ENCODE measurements around the gene STX18. TPM values are rescaled to one million over a fixed set of nuclear protein-coding genes. Genes with fewer than 3 reads are reported as not detected.

STX18 gene
- total RNA-seq, 1 donor from 2014 or later = 17.2 TPM

- no peak for DNase-seq (ENCODE audit: low spot score)
- intact Hi-C loops (cut with DNase I) = no loop called here
Observed at GRCh38 chr4:4459181-4459580, 82.7 kb downstream of the STX18 start.

DNA sequence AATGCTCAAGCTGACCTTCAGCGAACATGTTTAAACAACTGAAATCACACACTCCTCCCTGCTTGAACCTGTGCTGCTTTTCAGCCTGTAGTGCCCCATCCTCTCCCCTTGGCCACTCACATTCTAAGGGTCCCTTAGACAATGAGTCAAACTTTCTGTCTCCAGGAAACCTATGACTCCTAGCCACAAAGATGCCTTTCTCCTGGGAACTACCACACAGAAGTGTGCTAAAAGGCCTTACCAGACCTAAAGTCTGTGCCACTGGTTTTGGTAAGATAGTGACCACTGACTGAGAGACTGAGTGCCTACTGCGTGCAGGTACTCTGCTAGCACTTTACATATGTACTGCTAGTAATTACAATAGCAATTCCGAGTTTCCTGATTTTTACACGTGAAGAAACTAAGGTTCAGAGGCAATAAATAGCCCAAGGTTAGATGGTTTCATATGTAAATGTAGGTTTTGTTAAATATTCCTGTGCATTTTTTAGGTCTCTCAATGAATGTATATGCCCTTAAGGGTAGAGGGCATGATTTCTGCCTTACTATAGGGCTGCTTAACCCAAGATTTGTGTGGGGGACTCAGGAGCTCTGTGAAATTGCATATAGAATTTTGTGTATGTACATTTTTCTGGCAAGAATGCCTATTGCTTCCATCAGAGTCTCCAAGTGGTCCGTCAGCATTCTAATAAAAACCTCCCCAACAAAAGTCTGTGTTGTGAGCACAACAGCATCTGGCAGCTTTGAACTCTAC lies 83.9 kb downstream of the STX18 start:
- DNase-seq (ENCODE audit: low spot score) = no peak
- intact Hi-C loops (cut with DNase I) = no loop called here

DNA sequence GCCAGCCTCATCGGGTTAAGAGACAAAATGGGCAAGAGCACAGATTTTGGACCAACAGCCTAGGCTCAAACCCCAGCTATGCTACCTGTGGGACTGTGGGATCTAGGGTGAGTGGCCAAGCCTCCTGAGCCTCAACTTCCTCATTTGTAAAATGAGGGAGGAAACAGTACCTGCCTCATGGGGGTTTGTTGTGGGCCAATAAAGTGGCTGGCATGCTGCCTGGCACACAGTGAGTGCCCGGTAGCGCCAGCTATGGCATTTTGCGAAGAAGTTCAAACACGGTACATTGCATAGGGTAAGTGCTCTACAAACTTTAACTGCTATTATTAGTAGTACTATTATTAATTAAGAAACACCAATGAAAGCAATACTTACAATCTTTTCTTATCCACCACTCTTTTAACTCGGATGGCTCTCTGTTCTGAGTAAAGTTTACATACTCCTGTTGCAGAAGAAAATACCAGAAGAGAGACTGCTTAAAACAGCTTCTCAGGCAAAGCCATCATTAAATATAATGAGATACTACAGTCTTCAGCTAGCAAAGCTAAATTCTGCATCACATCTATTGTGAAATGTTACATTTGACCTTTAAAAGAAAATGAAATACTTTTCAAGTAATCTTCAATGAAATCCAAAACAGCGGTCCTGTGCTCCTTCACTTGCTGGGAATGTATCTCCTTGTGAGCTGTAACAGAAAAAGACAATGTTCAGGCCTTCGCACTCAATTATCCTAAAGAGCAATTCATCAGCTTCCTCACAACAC lies 84.9 kb downstream of the STX18 start:
- intact Hi-C loops (cut with DNase I) = no loop called here
- DNase-seq (ENCODE audit: low spot score) = no peak

- intact Hi-C loops (cut with DNase I) = no loop called here
- no peak for DNase-seq (ENCODE audit: low spot score)
Observed at GRCh38 chr4:4456351-4456750, 85.5 kb downstream of the STX18 start.

GRCh38 chr4:4455210-4455865 lies 86.5 kb downstream of the STX18 start:
- intact Hi-C loops (cut with DNase I) = no loop called here
- DNase-seq (ENCODE audit: low spot score) = no peak

- intact Hi-C loops (cut with DNase I) = no loop called here
- no peak for DNase-seq (ENCODE audit: low spot score)
Observed at GRCh38 chr4:4446434-4446833, 95.4 kb downstream of the STX18 start.

GRCh38 chr4:4443821-4444220 lies 98.0 kb downstream of the STX18 start:
- no peak for DNase-seq (ENCODE audit: low spot score)
- intact Hi-C loops (cut with DNase I) = no loop called here

GRCh38 chr4:4440333-4441061 lies 101.4 kb downstream of the STX18 start:
- intact Hi-C loops (cut with DNase I) = no loop called here
- no peak for DNase-seq (ENCODE audit: low spot score)

DNA sequence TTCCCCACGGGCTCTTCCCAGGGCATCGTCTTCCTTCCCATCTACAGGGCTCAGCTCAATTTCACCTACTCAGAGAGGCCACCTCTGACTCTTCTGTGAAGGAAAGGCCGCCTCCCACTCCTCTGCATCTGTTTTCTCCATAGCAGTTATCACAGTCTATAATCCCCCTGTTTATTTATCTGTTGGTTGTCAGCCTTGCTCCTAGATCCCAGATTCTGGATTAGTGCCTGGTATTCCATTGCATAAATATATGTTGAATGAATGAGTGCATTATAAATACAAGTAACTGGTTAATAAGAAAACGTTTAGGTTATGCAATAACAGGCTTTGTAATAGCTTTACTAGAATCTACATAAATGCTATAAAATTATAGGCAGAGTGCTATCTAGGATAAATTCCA lies 102.1 kb downstream of the STX18 start:
- intact Hi-C loops (cut with DNase I) = no loop called here
- DNase-seq (ENCODE audit: low spot score) = no peak

GRCh38 chr4:4438891-4439290 lies 103.0 kb downstream of the STX18 start:
- intact Hi-C loops (cut with DNase I) = no loop called here

GRCh38 chr4:4437798-4438470 lies 103.9 kb downstream of the STX18 start:
- DNase-seq (ENCODE audit: low spot score) = no peak
- intact Hi-C loops (cut with DNase I) = no loop called here

More at GRCh38 chr4:4438891-4439290, 103.0 kb downstream of the STX18 start:
- DNase-seq (ENCODE audit: low spot score) = no peak

DNA sequence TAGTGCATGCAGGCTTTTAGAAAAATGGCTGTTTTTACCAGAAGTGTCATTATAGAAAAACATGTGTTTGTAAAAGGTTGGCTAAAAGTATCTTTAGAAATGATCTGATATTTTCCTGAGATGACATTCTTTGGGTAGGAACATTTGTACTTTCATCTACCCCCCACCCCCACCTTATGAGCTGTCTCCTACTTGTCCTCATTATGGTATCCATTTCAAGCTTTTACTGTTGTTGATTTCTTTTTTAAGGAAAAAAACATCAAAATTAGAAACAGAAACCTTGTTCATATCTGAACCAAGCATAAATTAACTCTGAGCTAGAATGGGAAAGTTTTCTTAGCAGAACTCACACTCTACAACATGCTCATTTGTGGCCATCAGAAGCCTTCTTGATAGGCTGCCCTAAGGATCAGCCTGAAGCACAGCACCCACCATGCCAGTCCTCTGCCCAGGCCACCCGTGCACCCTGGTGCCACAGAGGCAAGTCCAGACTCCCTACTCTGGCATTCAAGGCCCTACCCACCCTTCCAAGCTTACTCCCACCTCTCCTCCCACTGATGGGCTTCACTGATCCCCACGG lies 105.5 kb downstream of the STX18 start:
- intact Hi-C loops (cut with DNase I) = no loop called here
- no peak for DNase-seq (ENCODE audit: low spot score)

GRCh38 chr4:4433941-4434340 lies 107.9 kb downstream of the STX18 start:
- intact Hi-C loops (cut with DNase I) = no loop called here
- no peak for DNase-seq (ENCODE audit: low spot score)

DNA sequence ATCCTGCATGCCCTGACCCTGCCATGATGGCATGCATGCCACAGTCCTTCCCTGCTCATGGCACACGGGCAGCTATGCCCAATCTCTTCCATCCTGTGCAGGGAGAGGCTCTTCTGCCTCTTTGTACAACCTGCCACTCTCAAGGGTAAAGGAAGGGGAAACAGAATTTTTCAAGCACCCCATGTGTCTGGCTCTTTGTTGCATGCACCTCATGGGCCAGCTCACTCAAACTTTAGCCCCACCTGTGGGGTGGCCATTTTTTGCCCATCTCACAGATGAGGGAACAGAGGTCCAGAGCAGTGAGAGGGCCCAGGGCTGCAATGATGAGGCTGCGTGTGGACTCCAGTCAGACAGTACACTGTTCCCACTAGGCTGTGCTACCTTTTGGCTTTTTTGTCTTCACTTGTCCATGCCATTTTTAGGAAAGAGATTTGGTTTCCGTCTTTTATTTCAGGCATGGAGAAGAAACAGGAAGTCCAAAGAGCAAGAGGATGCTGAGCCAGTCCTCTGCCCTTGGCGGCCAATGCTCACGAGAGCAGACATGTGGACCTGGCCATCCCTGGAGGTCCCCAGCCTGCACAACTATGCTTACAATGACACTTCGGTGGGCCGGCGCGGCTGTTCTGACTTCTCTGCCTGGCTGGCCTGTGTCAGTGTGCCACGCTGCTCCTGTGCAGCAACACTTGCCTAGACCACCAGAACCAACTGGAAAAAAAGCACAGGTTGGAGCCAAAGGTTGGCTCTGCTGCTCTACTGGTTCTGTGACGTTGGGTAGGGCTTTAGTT lies 109.3 kb downstream of the STX18 start:
- DNase-seq (ENCODE audit: low spot score) = no peak
- intact Hi-C loops (cut with DNase I) = no loop called here

GRCh38 chr4:4430492-4431195 lies 111.2 kb downstream of the STX18 start:
- intact Hi-C loops (cut with DNase I) = no loop called here
- DNase-seq (ENCODE audit: low spot score) = no peak

DNA sequence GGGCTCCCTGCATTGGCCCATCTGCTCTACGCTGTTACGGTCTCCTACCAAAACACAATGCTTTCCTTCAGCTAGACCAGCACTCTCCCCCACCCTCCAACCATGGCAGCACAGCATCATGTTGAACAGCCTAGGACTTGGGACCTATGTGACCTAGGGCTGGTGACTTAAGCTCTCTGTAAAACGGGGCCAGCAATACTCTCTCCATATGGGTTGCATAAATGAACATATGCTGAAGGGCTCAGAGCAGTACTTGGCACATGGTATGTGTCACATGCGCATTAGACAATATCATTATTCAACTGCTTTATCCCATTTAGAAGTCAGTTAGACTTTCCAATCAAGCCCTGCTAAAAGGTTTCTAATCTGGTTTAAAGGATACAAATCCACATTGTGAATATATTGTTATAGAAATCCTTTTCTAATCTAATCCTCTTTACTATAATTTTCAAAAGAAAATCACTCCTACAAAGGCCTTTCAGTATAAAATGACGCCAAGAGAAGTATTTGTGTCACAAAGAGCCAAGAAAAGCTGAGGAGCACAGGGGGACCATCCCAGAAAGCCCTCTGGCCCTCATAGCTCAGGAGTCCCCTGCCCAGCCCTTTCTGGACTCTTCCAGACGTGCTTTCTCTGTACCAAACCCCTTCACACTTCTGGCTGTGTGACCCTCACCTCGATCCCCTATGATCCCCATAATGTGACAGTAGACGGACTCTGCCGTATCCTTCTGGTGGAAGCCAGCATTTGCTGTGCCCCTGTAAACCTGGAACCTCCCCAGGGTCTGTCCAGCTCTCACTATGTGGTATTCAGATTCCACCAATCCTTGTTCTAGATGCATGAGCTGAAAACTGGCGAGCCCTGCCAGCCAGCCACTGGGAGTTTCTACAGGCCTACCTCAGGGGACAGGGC lies 112.6 kb downstream of the STX18 start:
- DNase-seq (ENCODE audit: low spot score) = no peak
- intact Hi-C loops (cut with DNase I) = no loop called here

DNA sequence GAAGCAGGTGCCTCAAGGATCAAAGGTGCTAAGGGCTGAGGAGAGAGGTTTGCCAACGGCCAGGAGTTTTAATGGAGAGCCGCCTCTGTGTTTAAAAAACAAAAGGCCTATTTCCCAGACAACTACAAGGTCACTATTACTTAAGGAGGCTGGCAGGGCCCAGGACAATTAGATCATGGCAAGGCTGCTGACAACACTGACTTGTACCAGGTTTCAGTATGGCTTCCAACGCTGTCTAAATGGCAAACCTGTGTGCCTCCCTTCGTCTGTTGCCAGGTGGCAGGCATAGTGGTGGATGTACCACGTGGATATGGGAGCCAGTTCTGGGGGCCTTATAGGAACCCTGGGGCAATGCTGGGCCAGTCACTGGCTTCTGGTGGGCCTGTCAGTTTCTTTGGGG lies 114.0 kb downstream of the STX18 start:
- no peak for DNase-seq (ENCODE audit: low spot score)
- intact Hi-C loops (cut with DNase I) = no loop called here

Measured in cardiac septum (tissue), 1 donor.